OCI-LY7 (cell line): ENCODE results near the gene RXFP1. TPM values are rescaled to one million over a fixed set of nuclear protein-coding genes. Genes with fewer than 3 reads are reported as not detected.

Source experiments
- BruUV-seq: library from RNA; stranded (reverse); fragments of 400-500 nt; replicated peaks from 2 replicates; lab custom pipeline; 2021; lab: Mats Ljungman, UMichigan
- CTCF ChIA-PET: fragments of 300-600 bp; sonication (Branson Sonifier 250); formaldehyde crosslinking; loops from one replicate; lab custom pipeline; 2022; ENCODE audit warnings: antibody characterized with exemption; ENCODE audit not compliant: unreplicated experiment; lab: Charles Lee
- POLR2A ChIA-PET: fragments of 300-600 bp; sonication (Branson Sonifier 250); formaldehyde crosslinking; loops from one replicate; lab custom pipeline; 2022; ENCODE audit warnings: antibody characterized with exemption; lab: Charles Lee
- DNase-seq: peaks from one replicate; pipeline ENCODE4 v3.0.0-alpha.2; 2015; ENCODE audit warnings: low spot score
- H2AFZ ChIP-seq: fragments of 200-600 bp; sonication (generic), shearing (Covaris generic); 2 replicates; pipeline ENCODE4 v1.6.1; 2014; ENCODE audit warnings: mild to moderate bottlenecking, antibody characterized with exemption, low read length, moderate library complexity
- H3K27ac ChIP-seq: fragments of 200-600 bp; sonication (generic); 2 replicates; pipeline ENCODE4 v1.5.1; 2014; ENCODE audit warnings: mixed run types, low read depth, mild to moderate bottlenecking, moderate library complexity, low read length, inconsistent platforms; ENCODE audit not compliant: poor library complexity, severe bottlenecking
- H3K36me3 ChIP-seq: fragments of 200-600 bp; sonication (generic); 2 replicates; pipeline ENCODE4 v1.6.1; 2014; ENCODE audit warnings: mild to moderate bottlenecking, antibody characterized with exemption, low read length, moderate library complexity, mixed read lengths; ENCODE audit not compliant: insufficient read depth
- H3K4me1 ChIP-seq: fragments of 200-600 bp; sonication (generic); 2 replicates; pipeline ENCODE4 v1.5.1; 2014; ENCODE audit warnings: mild to moderate bottlenecking, low read length; ENCODE audit not compliant: insufficient read depth, poor library complexity, severe bottlenecking
- H3K4me2 ChIP-seq: fragments of 200-600 bp; sonication (generic); 2 replicates; pipeline ENCODE4 v1.6.1; 2014; ENCODE audit warnings: mild to moderate bottlenecking, low read length
- H3K4me3 ChIP-seq: fragments of 200-600 bp; sonication (generic); 2 replicates; pipeline ENCODE4 v1.5.1; 2014; ENCODE audit warnings: mild to moderate bottlenecking, low read depth, low read length; ENCODE audit not compliant: poor library complexity, severe bottlenecking
- H3K79me2 ChIP-seq: fragments of 200-600 bp; sonication (generic); 2 replicates; pipeline ENCODE4 v1.6.1; 2016; ENCODE audit warnings: low read depth, mild to moderate bottlenecking, low read length, moderate library complexity, mixed read lengths; ENCODE audit not compliant: insufficient read depth
- H3K9me2 ChIP-seq: fragments of 200-600 bp; sonication (generic); 2 replicates; pipeline ENCODE4 v1.6.1; 2016; ENCODE audit warnings: mild to moderate bottlenecking, low read length, mixed read lengths; ENCODE audit not compliant: insufficient read depth
- H3K9me3 ChIP-seq: fragments of 200-600 bp; sonication (generic); 2 replicates; pipeline ENCODE4 v1.6.1; 2014; ENCODE audit warnings: mild to moderate bottlenecking, mixed run types, low read length, mixed read lengths
- H4K20me1 ChIP-seq: fragments of 200-600 bp; sonication (generic); 2 replicates; pipeline ENCODE4 v1.6.1; 2014; ENCODE audit warnings: mild to moderate bottlenecking, antibody characterized with exemption, low read length, moderate library complexity, mixed read lengths; ENCODE audit not compliant: insufficient read depth
- EZH2phosphoT487 ChIP-seq: fragments of 200-600 bp; sonication (generic); IDR thresholded peaks from 2 replicates; pipeline ENCODE4 v1.6.1; 2018; ENCODE audit warnings: low read depth, borderline replicate concordance, mild to moderate bottlenecking, mixed run types, antibody characterized with exemption, low read length, moderate library complexity, mixed read lengths
- intact Hi-C: fragments of 100-400 bp; cut with micrococcal nuclease; formaldehyde crosslinking; loops from one replicate; pipeline ENCODE4 v1.10.0; 2022; ENCODE audit not compliant: unreplicated experiment
- total RNA-seq, 2 experiments: library from RNA; depleted of rRNA in 1 of 2; stranded (reverse); fragments of >200 nt in 1 of 2; shearing (Covaris generic) in 1 of 2; gene quantifications; 2 replicates each; pipeline ENCODE4 v1.2.3, GENCODE V29; 2014 to 2022
- TF ChIP-seq, protein P1 (sequence below): fragments of 200-600 bp; sonication (generic); conservative IDR thresholded peaks from 2 replicates; pipeline ENCODE4 v1.5.1; 2014; ENCODE audit warnings: mild to moderate bottlenecking, antibody characterized with exemption, low read length, moderate library complexity, mixed read lengths

The RXFP1 gene
- total RNA-seq, 2 experiments from 2014 or later = not detected

DNA sequence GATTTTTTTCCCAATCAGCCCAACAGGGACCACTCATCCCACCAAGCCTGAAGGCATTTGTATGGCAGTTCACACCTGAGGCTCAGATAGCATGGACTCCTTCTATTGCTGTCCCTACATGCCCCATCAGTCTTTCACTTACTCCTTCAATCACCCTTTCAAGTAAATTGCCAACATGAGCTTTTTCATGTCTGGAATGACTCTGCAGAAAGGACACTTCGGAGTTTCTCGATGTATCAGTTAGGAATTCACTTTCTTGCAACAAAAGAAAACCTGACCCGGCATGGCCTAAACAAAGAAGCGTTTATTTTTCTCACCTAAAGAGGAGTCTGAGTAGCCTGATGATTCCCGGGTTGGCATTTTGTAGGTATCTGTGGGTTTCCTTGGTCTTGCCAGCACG is 38.6 kb downstream of the RXFP1 start:
- Histone ChIP-seq H2AFZ (no peak overlapping the region), H3K9me2 (no peaks in the 10 kb centered on the region), H4K20me1 (no peaks in the 10 kb centered on the region), H3K4me3 (no peak overlapping the region), H3K79me2 (no peaks in the 10 kb centered on the region), H3K4me1 (no peaks in the 10 kb centered on the region), H3K9me3 (no peaks in the 10 kb centered on the region), H3K4me2 (no peak overlapping the region), H3K27ac (no peak overlapping the region), H3K36me3 (no peaks in the 10 kb centered on the region)
- TF ChIP-seq EZH2phosphoT487 = no peak
- TF ChIP-seq, protein P1, sequence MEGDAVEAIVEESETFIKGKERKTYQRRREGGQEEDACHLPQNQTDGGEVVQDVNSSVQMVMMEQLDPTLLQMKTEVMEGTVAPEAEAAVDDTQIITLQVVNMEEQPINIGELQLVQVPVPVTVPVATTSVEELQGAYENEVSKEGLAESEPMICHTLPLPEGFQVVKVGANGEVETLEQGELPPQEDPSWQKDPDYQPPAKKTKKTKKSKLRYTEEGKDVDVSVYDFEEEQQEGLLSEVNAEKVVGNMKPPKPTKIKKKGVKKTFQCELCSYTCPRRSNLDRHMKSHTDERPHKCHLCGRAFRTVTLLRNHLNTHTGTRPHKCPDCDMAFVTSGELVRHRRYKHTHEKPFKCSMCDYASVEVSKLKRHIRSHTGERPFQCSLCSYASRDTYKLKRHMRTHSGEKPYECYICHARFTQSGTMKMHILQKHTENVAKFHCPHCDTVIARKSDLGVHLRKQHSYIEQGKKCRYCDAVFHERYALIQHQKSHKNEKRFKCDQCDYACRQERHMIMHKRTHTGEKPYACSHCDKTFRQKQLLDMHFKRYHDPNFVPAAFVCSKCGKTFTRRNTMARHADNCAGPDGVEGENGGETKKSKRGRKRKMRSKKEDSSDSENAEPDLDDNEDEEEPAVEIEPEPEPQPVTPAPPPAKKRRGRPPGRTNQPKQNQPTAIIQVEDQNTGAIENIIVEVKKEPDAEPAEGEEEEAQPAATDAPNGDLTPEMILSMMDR = no peak
- ChIA-PET CTCF (no interaction called here), POLR2A (no interaction called here)
- intact Hi-C loops = no loop called here
- BruUV-seq = no TSS peak
- DNase-seq = no peak

DNA sequence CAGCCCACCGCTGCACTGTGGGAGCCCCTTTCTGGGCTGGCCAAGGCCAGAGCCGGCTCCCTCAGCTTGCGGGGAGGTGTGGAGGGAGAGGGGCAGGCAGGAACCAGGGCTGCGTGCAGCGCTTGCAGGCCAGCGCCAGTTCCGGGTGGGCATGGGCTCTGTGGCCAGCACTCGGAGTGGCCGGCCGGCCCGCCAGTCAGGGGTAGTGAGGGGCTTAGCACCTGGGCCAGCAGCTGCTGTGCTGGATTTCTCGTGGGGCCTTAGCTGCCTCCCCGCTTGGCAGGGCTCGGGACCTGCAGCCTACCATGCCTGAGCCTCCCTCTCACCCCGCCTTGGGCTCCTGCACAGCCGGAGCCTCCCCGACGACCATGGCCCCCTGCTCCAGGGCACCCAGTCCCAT is 45.2 kb downstream of the RXFP1 start:
- TF ChIP-seq, protein P1 = no peak
- no peak for TF ChIP-seq EZH2phosphoT487
- Histone ChIP-seq H3K4me2 (no peak overlapping the region), H3K9me2 (no peaks in the 10 kb centered on the region), H3K79me2 (no peaks in the 10 kb centered on the region), H3K27ac (no peak overlapping the region), H3K36me3 (no peaks in the 10 kb centered on the region), H4K20me1 (no peaks in the 10 kb centered on the region), H3K4me3 (no peak overlapping the region), H3K9me3 (no peaks in the 10 kb centered on the region), H2AFZ (no peak overlapping the region), H3K4me1 (no peaks in the 10 kb centered on the region)
- CTCF ChIA-PET = interaction anchor here (0.6 kb wide), 1 partner anchor 193 kb away, joined by 3 read pairs; no protein-coding TSS in a partner anchor
- POLR2A ChIA-PET = interaction anchor here (2.8 kb wide), 1 partner anchor 9 kb away, joined by 14 read pairs; no protein-coding TSS in a partner anchor
- BruUV-seq = no TSS peak
- DNase-seq = no peak
- intact Hi-C loops = no loop called here

DNA sequence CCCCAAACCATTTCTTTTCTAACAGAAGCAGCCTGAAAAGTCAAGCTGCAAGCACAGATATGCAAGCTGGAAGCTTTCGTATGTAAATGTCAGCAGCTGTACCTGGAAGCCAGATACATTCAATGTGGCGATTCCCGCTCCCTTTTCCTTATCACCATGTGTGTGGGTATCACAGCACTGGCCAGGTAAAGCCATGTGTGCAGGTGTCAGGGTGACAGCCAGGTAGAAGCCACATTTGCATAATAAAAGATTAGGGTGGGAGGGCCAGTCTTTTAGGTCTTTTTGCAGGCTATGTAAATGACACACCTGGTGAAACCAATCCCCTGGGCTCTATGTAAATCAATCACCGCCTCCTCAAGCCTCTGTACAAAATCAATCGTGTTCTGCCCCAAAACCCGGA is 50.1 kb downstream of the RXFP1 start:
- no peak overlapping the region for H3K4me2 ChIP-seq
- intact Hi-C loops = no loop called here
- ChIA-PET CTCF (no interaction called here), POLR2A (no interaction called here)
- no TSS peak for BruUV-seq
- no peaks in the 10 kb centered on the region for H3K9me2 ChIP-seq
- H3K79me2 ChIP-seq = no peaks in the 10 kb centered on the region
- no peak for DNase-seq
- TF ChIP-seq, protein P1 = no peak
- TF ChIP-seq EZH2phosphoT487 = no peak
- no peaks in the 10 kb centered on the region for H3K9me3 ChIP-seq
- H4K20me1 ChIP-seq = no peaks in the 10 kb centered on the region
- no peaks in the 10 kb centered on the region for H3K4me1 ChIP-seq
- H2AFZ ChIP-seq = no peak overlapping the region
- no peak overlapping the region for H3K27ac ChIP-seq
- no peak overlapping the region for H3K4me3 ChIP-seq
- H3K36me3 ChIP-seq = no peaks in the 10 kb centered on the region
